ENCODE data around the gene GALNT9.

The GALNT9 gene

GRCh38 chr12:132258543-132258942 is 70.8 kb downstream of the GALNT9 start:
- ATAC-seq: no peak
- TF ChIP-seq ZNF8 (CRISPR knock-in tag; IDR thresholded peaks at IDR 0.05) (no peak), TCF4 (CRISPR knock-in tag; IDR thresholded peaks at IDR 0.05; ENCODE audit: borderline replicate concordance) (no peak), SNAI2 (CRISPR knock-in tag; IDR thresholded peaks at IDR 0.05) (no peak), PATZ1 (CRISPR knock-in tag; IDR thresholded peaks at IDR 0.05; ENCODE audit: borderline replicate concordance) (no peak), ISL1 (CRISPR knock-in tag; IDR thresholded peaks at IDR 0.05) (no peak), BACH2 (CRISPR knock-in tag; IDR thresholded peaks at IDR 0.05; ENCODE audit: borderline replicate concordance) (no peak), ZNF565 (CRISPR knock-in tag; conservative IDR thresholded peaks at IDR 0.05; ENCODE audit: low read depth) (no peak), TOX (CRISPR knock-in tag; IDR thresholded peaks at IDR 0.05; ENCODE audit: borderline replicate concordance) (no peak), ZC3H10 (CRISPR knock-in tag; IDR thresholded peaks at IDR 0.05) (no peak), RARB (CRISPR knock-in tag; IDR thresholded peaks at IDR 0.05) (no peak), CSDC2 (CRISPR knock-in tag; IDR thresholded peaks at IDR 0.05) (no peak), ZNF70 (CRISPR knock-in tag; IDR thresholded peaks at IDR 0.05) (no peak), CREB5 (CRISPR knock-in tag; IDR thresholded peaks at IDR 0.05; ENCODE audit: low read depth) (no peak), ZFP3 (CRISPR knock-in tag; IDR thresholded peaks at IDR 0.05) (no peak), ZFP30 (CRISPR knock-in tag; IDR thresholded peaks at IDR 0.05) (no peak), ARNTL (CRISPR knock-in tag; IDR thresholded peaks at IDR 0.05; ENCODE audit: borderline replicate concordance, low read depth) (no peak)
- TF ChIP-seq, protein P1, sequence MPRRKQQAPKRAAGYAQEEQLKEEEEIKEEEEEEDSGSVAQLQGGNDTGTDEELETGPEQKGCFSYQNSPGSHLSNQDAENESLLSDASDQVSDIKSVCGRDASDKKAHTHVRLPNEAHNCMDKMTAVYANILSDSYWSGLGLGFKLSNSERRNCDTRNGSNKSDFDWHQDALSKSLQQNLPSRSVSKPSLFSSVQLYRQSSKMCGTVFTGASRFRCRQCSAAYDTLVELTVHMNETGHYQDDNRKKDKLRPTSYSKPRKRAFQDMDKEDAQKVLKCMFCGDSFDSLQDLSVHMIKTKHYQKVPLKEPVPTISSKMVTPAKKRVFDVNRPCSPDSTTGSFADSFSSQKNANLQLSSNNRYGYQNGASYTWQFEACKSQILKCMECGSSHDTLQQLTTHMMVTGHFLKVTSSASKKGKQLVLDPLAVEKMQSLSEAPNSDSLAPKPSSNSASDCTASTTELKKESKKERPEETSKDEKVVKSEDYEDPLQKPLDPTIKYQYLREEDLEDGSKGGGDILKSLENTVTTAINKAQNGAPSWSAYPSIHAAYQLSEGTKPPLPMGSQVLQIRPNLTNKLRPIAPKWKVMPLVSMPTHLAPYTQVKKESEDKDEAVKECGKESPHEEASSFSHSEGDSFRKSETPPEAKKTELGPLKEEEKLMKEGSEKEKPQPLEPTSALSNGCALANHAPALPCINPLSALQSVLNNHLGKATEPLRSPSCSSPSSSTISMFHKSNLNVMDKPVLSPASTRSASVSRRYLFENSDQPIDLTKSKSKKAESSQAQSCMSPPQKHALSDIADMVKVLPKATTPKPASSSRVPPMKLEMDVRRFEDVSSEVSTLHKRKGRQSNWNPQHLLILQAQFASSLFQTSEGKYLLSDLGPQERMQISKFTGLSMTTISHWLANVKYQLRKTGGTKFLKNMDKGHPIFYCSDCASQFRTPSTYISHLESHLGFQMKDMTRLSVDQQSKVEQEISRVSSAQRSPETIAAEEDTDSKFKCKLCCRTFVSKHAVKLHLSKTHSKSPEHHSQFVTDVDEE (CRISPR knock-in tag; IDR thresholded peaks at IDR 0.05): no peak
- TF ChIP-seq, protein P2, sequence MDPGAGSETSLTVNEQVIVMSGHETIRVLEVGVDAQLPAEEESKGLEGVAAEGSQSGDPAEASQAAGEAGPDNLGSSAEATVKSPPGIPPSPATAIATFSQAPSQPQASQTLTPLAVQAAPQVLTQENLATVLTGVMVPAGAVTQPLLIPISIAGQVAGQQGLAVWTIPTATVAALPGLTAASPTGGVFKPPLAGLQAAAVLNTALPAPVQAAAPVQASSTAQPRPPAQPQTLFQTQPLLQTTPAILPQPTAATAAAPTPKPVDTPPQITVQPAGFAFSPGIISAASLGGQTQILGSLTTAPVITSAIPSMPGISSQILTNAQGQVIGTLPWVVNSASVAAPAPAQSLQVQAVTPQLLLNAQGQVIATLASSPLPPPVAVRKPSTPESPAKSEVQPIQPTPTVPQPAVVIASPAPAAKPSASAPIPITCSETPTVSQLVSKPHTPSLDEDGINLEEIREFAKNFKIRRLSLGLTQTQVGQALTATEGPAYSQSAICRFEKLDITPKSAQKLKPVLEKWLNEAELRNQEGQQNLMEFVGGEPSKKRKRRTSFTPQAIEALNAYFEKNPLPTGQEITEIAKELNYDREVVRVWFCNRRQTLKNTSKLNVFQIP (CRISPR knock-in tag; IDR thresholded peaks at IDR 0.05; ENCODE audit: borderline replicate concordance, low read depth): no peak

- TF ChIP-seq TCF4 (CRISPR knock-in tag; IDR thresholded peaks at IDR 0.05; ENCODE audit: borderline replicate concordance) (no peak), CSDC2 (CRISPR knock-in tag; IDR thresholded peaks at IDR 0.05) (no peak), ZFP3 (CRISPR knock-in tag; IDR thresholded peaks at IDR 0.05) (no peak), GLIS3 (CRISPR knock-in tag; IDR thresholded peaks at IDR 0.05) (no peak)
- no peak for ATAC-seq
These were observed 71.4 kb downstream of the GALNT9 start for GRCh38 chr12:132257955-132258490.

DNA sequence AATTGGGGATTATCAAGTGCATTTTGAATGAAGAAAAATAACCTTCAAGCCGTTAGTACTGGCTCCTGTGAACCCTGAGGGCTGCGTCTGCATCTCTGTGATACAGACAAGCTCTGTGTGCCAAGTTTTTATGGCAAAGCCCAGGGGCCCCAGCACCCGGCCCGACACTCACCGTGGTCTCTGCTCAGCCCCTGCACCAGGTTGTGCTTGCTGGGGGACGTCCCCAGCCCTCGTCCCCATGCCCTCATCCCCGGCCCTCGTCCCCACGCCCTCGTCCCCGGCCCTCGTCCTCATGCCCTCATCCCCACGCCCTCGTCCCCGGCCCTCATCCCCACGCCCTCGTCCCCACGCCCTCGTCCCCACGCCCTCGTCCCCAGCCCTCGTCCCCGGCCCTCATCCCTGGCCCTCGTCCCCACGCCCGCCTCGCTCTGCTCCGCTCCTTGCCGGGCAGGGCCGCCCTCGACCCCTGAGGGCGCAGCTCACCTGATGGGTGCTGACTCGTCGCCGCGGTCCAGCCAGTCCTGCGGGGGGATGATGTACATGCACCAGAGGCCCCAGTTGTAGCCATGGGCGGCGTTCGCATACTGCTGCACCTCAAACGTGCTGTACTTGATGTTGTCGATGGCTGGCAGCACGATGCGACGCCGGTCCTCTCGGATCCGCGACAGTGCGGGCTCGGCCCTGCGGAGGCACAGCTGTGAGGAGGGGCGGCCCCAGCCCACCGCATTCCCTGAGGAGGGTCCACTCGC is 72.0 kb downstream of the GALNT9 start:
- no peak for ATAC-seq
- no peak for TF ChIP-seq TCF4 (CRISPR knock-in tag; IDR thresholded peaks at IDR 0.05; ENCODE audit: borderline replicate concordance)
- TF ChIP-seq CSDC2 (CRISPR knock-in tag; IDR thresholded peaks at IDR 0.05): no peak
- TF ChIP-seq CSRNP3 (CRISPR knock-in tag; IDR thresholded peaks at IDR 0.05): no peak
- TF ChIP-seq, protein P1 (CRISPR knock-in tag; IDR thresholded peaks at IDR 0.05): no peak
- no peak for TF ChIP-seq ZFP30 (CRISPR knock-in tag; IDR thresholded peaks at IDR 0.05)
- TF ChIP-seq OSR1 (CRISPR knock-in tag; IDR thresholded peaks at IDR 0.05): no peak
- no peak for TF ChIP-seq ZFP3 (CRISPR knock-in tag; IDR thresholded peaks at IDR 0.05)
- TF ChIP-seq ZNF565 (CRISPR knock-in tag; conservative IDR thresholded peaks at IDR 0.05; ENCODE audit: low read depth): no peak
- TF ChIP-seq ESRRG (CRISPR knock-in tag; IDR thresholded peaks at IDR 0.05): no peak
- TF ChIP-seq ARNTL (CRISPR knock-in tag; IDR thresholded peaks at IDR 0.05; ENCODE audit: borderline replicate concordance, low read depth): no peak
- no peak for TF ChIP-seq ZNF8 (CRISPR knock-in tag; IDR thresholded peaks at IDR 0.05)
- no peak for TF ChIP-seq GLIS3 (CRISPR knock-in tag; IDR thresholded peaks at IDR 0.05)
- TF ChIP-seq RARB (CRISPR knock-in tag; IDR thresholded peaks at IDR 0.05): no peak
- no peak for TF ChIP-seq ZC3H10 (CRISPR knock-in tag; IDR thresholded peaks at IDR 0.05)
- TF ChIP-seq ZNF70 (CRISPR knock-in tag; IDR thresholded peaks at IDR 0.05): no peak
- no peak for TF ChIP-seq PPARA (CRISPR knock-in tag; IDR thresholded peaks at IDR 0.05; ENCODE audit: borderline replicate concordance)
